Upper lobe of right lung (tissue), 1 donor: Measurements from ENCODE around the gene HADHB. TPM values are rescaled to one million over a fixed set of nuclear protein-coding genes. Genes with fewer than 3 reads are reported as not detected.

ENCODE experiments used
- ATAC-seq: fragments of 200-7000 bp; cut with Tn5 transposase; one replicate; pipeline ENCODE4 v1.9.1; 2020; ENCODE audit warnings: mild to moderate bottlenecking, moderate library complexity
- DNase-seq: peaks from one replicate; pipeline ENCODE4 v3.0.0-alpha.2; 2020
- H3K27ac ChIP-seq: fragments of 200-600 bp; one replicate; pipeline ENCODE4 v1.8.0; 2022
- H3K27me3 ChIP-seq: fragments of 200-600 bp; one replicate; pipeline ENCODE4 v1.8.0; 2022; ENCODE audit warnings: mild to moderate bottlenecking
- H3K36me3 ChIP-seq: fragments of 200-600 bp; one replicate; pipeline ENCODE4 v1.8.0; 2022
- H3K4me1 ChIP-seq: fragments of 200-600 bp; one replicate; pipeline ENCODE4 v1.8.0; 2022
- H3K4me3 ChIP-seq: fragments of 200-600 bp; one replicate; pipeline ENCODE4 v1.8.0; 2022; ENCODE audit warnings: mild to moderate bottlenecking
- H3K9me3 ChIP-seq: fragments of 200-600 bp; one replicate; pipeline ENCODE4 v1.8.0; 2022
- intact Hi-C: fragments of 100-400 bp; cut with DNase I; formaldehyde crosslinking; loops from one replicate; pipeline ENCODE4 v1.11.0; 2022
- long read RNA-seq: library from polyadenylated mRNA; unstranded; transcript quantifications from one replicate; pipeline ENCODE4 v2.0.0, GENCODE V29; 2021
- total RNA-seq: library from RNA; stranded (reverse); fragmentation: NEBNext Ultra II Directional; extraction: Animal tissue kit (Norgen Biotek cat#: 25700); gene quantifications from one replicate; pipeline ENCODE4 v1.2.1, GENCODE V29; 2021
- TF ChIP-seq, protein P1 (sequence below): fragments of 200-600 bp; IDR thresholded peaks from one replicate; pipeline ENCODE4 v1.8.0; 2022; ENCODE audit warnings: antibody characterized with exemption
- donor health status: DM: no; HTN: yes; CAD: no; lungs with severe emphysema.

The HADHB gene
- total RNA-seq, result 105 TPM
- long read RNA-seq, transcript HADHB-201 (16 exons, 2,044 nt), result major isoform, 163 of 192 reads
- long read RNA-seq, partial matches to known transcripts, result 6 of 192 reads
- long read RNA-seq, other reads (novel, unspliced or antisense), result 19 of 192 reads

DNA sequence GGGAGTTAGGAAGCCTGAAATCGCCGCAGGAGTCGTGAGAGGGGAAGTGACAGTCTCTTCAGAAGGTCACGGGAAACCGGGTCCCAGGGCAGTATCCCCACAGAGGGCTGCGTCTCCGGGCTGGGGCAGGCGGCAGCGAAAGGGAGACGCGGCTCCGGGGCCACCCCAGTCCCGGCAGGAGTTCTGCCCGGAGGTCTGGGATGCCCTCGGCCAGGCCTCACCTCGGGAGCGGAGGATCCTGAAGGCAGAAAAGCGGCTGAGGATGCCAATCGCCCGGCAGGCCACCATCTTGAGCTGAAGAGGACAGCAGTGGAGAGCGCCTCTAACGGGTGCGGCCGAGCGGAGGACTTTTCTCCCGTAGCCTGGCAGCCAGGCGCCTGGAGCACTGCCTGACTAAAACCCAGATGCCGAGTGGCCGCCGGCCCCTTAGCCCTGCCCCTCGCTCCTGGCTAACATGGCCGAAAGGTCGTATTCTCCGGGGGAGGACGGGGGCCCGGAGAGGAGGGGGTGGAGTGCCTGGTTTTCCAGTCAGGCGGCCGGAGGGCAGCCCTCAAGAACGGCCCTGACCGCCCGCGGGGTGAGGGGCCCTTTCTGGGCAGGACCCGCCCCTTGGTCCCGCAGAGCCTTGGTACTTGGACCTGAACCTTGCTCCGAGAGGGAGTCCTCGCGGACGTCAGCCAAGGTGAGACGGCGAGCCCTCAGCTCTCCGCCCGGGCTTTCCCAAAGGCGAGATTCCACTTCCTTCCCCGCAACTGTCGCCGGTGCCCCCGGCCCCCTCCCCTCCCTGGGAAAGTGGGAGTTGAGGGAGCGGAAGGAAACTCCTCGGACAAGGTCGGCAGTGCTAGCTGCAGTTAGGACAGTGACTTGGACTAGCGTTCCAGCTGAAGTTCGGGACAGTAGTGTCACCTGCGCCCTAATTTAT lies at the start of gene HADHB, which contains the start of gene HADHA:
Gene HADHB (plus strand): TSS at position 631 of the 922 bp plus-strand sequence. CDS start 9,316 bp downstream, outside the sequence.
Gene HADHA (minus strand): TSS at position 324 of the 922 bp plus-strand sequence. CDS start 36 bp downstream, at position 288.
- ATAC-seq (peak; percentile 97), DNase-seq (peak; percentile 96)
- Histone ChIP-seq H3K27me3 (no peaks in the 10 kb centered on the region), H3K27ac (peak within 1 kb of the TSS; percentile 100), H3K4me1 (peaks cover 51% of the 10 kb centered on the region), H3K9me3 (no peaks in the 10 kb centered on the region), H3K4me3 (peak within 1 kb of the TSS; percentile 89), H3K36me3 (no peaks in the 10 kb centered on the region)
- intact Hi-C loops, result no loop called here
- TF ChIP-seq, protein P1, sequence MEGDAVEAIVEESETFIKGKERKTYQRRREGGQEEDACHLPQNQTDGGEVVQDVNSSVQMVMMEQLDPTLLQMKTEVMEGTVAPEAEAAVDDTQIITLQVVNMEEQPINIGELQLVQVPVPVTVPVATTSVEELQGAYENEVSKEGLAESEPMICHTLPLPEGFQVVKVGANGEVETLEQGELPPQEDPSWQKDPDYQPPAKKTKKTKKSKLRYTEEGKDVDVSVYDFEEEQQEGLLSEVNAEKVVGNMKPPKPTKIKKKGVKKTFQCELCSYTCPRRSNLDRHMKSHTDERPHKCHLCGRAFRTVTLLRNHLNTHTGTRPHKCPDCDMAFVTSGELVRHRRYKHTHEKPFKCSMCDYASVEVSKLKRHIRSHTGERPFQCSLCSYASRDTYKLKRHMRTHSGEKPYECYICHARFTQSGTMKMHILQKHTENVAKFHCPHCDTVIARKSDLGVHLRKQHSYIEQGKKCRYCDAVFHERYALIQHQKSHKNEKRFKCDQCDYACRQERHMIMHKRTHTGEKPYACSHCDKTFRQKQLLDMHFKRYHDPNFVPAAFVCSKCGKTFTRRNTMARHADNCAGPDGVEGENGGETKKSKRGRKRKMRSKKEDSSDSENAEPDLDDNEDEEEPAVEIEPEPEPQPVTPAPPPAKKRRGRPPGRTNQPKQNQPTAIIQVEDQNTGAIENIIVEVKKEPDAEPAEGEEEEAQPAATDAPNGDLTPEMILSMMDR, result peak; percentile 34

DNA sequence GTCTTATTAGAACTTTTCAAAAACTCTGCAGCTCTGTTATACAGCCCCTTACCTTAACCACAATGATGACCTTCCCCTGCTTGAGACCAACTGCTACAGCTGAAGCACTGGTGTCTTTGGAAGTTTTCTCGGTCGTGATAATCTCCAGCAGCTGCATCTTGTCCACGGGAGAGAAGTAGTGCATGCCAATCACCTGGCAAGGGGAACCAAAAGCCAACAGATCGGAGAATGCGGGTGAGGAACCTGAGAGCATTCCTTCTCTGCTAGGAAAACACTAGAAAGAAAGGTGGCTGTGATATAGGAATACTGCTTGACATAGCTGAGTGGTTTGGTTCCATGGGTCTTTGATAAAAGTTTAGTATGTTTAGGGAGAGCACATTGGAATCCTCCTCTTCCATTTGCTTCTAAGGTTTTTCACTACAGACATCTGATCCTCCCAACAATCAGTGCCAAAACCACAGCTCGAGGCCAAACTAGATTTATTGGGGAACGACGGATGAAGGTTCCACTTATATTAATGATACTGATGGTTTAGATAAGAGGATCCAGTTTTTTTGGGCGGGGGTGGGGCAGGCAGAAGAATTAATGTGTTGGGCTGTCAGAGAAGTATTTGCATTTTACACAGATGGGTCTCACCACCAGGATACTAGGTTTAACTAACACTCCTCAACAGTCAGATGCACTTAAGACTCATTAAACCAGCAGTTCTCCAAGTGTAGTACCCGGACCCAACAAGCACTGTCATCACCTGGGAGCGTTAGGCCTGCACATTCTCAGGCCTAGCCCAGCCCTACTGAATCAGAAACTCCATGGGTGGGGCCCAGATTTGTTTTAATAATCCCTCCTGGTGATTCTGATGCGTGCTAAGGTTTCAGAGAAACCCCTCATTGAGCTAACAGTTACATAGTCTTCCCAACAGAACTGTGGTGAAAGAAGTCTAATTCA lies 49.4 kb upstream of the HADHB start:
- Histone ChIP-seq H3K4me3 (no peak overlapping the region), H3K27ac (no peak overlapping the region), H3K9me3 (no peaks in the 10 kb centered on the region), H3K36me3 (peaks cover 96% of the 10 kb centered on the region), H3K4me1 (no peaks in the 10 kb centered on the region), H3K27me3 (no peaks in the 10 kb centered on the region)
- intact Hi-C loops, result no loop called here
- ATAC-seq (no peak), DNase-seq (no peak)
- TF ChIP-seq, protein P1, result no peak

DNA sequence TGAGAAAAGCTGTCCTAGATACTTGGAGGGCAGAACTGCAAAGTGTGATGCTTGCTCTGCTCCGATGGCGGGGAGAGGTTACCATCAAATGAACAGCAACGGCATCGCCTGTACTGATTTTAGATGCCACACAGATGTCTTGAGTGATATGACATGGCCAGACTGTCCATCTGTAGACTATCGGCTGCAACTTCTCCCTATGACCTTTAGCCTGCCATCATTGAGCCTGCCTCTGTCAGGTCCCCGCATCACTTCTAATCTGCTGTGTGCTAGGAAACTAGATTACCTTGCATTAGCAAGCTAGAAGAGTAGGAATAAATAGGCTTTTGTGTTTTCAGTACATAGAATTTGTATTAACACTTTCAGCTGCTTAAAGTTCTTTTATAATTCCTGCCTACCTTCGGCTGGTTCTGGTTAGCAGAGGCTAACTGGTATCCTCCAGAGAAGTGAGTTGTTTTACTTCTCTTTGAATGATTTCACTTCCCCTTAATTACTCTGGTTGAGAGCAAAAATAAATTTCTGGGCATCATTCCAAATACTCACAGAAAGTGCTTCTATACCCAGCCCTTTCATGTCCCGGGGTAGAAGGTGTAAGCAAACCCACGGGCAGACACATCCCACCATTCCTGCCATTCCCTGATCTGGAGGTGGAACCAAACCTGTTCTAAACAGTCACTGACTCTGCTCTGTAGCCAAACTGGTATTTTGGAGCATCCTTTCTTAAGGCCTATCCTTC lies 47.9 kb upstream of the HADHB start:
- H3K36me3 ChIP-seq, result peaks cover 96% of the 10 kb centered on the region
- intact Hi-C loops, result no loop called here
- H3K27me3 ChIP-seq, result no peaks in the 10 kb centered on the region
- ATAC-seq (peak; percentile 45), DNase-seq (no peak)
- H3K4me1 ChIP-seq, result no peaks in the 10 kb centered on the region
- H3K9me3 ChIP-seq, result no peaks in the 10 kb centered on the region
- H3K27ac ChIP-seq, result no peak overlapping the region
- H3K4me3 ChIP-seq, result no peak overlapping the region
- TF ChIP-seq, protein P1, result no peak

DNA sequence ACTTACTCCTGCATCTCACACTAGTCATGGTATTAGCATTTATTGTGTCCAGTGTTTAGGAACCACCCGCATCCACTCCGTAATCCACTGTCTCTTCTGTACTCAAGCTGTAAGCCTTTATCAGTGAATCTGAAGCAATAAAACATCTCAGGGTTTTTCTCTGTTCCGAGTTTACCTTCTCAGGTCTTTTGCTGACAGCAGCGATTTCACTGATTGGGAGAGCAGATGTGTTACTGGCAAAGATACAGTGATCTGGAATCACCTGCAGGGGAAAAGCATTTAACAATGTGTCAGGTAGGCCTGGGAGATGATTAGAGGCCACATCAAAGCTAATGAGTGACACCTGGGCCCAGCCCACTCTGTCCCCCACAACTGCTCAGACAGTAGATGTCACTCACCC lies 47.2 kb upstream of the HADHB start:
- Histone ChIP-seq H3K4me3 (no peak overlapping the region), H3K4me1 (no peaks in the 10 kb centered on the region), H3K27me3 (no peaks in the 10 kb centered on the region), H3K9me3 (no peaks in the 10 kb centered on the region), H3K27ac (no peak overlapping the region), H3K36me3 (peaks cover 98% of the 10 kb centered on the region)
- TF ChIP-seq, protein P1, result no peak
- DNase-seq, result no peak
- intact Hi-C loops, result no loop called here
- no peak for ATAC-seq
